Subcutaneous adipose tissue (tissue), 4 donors: ENCODE results near the gene MGAT5. TPM values are rescaled to one million over a fixed set of nuclear protein-coding genes. Genes with fewer than 3 reads are reported as not detected.

Source experiments
- total RNA-seq, 4 donors: library from RNA; depleted of rRNA; stranded (reverse); fragments of >200 nt; gene quantifications; one replicate each; pipeline ENCODE4 v1.1.0, GENCODE V29; 2016
- TF ChIP-seq, protein P1 (sequence below): fragments of 450-650 bp; IDR thresholded peaks from one replicate; pipeline ENCODE4 v1.5.1; 2016; ENCODE audit warnings: low read depth, mild to moderate bottlenecking, control low read depth, antibody characterized with exemption, moderate library complexity

MGAT5 gene
- total RNA-seq, 4 donors from 2014 or later = 22.0 to 42.8 (median 32.2) TPM

DNA sequence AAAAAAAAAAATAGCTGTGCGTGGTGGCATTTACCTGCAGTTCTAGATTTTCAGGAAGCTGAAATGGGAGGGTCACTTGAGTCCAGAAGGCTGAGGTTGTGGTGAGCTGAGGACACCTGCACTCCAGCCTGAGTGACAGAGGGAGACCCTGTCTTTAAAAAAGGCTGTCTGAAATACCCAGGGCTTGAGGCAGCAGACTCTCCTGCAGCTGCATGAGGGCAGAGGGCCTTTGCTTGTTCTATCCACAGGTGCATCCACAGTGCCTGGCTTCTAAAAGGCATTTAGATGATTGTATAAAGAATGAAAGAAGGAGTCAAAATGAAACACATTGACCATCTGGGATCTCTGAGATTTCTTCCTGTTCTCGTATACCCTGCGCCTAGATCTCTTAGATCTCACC lies 152.9 kb downstream of the MGAT5 start:
- TF ChIP-seq, protein P1, sequence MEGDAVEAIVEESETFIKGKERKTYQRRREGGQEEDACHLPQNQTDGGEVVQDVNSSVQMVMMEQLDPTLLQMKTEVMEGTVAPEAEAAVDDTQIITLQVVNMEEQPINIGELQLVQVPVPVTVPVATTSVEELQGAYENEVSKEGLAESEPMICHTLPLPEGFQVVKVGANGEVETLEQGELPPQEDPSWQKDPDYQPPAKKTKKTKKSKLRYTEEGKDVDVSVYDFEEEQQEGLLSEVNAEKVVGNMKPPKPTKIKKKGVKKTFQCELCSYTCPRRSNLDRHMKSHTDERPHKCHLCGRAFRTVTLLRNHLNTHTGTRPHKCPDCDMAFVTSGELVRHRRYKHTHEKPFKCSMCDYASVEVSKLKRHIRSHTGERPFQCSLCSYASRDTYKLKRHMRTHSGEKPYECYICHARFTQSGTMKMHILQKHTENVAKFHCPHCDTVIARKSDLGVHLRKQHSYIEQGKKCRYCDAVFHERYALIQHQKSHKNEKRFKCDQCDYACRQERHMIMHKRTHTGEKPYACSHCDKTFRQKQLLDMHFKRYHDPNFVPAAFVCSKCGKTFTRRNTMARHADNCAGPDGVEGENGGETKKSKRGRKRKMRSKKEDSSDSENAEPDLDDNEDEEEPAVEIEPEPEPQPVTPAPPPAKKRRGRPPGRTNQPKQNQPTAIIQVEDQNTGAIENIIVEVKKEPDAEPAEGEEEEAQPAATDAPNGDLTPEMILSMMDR = no peak

DNA sequence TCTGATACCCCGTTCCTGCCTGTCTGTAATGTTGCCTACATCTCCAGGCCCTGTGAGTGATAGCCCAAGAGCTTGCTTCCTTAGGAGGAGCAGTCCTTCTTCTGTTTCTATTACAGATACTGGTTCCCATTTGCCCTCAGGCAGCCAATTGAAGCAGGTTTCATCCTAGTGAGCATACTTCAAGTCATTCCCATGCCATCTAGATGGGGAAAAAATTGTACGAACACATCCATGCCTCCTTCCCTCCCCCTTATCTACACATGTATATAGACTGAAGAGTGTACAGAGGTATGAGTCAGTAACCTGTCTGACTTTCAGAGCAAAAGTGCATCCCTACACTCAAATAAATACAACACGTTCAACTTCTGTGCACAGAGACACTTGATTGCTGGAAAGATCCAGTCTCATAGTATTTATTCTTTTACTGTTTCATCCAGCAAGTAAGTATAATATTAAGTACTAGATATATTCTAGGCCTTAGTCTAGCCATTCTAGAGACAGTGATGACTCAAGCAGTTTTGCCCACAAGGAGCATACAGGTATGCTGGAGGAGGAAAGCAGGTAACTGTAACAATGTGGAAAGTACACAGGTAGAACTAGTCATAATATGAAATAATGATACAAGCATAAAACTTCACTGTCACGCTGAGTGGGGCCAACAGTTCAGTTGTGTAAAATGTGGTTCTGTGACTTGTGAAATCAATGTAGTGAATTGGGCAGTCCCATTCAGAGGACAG lies 153.4 kb downstream of the MGAT5 start:
- TF ChIP-seq, protein P1 = no peak

DNA sequence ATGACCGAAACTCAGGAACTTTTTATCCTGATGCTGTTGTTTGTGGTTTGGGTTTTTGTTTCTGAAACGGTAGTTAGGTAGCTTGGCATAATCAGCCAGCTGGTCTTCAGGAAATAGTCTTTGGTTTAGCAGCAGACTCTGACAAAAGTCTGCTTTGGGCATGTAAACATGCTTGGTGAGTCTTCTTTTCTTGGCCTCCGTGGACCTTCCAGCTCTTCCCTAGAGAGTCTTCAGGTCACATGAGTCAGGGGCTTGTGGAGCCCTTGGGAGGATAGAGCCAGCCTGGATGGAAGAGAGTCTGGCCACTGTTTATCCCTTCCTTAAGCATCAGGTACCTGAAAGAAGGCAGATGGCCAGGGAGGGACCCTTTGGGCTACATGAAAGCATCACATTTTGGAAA lies 154.5 kb downstream of the MGAT5 start:
- TF ChIP-seq, protein P1 = no peak

DNA sequence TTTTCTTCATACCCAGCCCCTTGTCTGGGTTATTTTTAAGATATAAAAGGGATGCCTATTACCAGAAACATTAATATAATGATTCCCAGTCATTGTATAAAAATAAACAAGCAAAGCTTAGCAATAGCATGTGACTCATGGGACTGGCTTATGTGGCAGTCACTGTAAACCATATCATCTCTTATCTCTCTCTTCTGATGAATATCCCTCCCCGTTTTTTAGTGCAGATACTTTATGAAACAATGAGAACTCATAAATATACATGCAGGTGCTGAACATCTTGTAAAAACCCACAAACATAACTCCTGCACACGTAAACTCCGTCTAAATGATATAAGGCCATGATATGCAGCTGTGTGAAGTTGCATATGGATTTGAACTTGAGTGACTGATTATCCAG lies 154.9 kb downstream of the MGAT5 start:
- TF ChIP-seq, protein P1 = no peak

DNA sequence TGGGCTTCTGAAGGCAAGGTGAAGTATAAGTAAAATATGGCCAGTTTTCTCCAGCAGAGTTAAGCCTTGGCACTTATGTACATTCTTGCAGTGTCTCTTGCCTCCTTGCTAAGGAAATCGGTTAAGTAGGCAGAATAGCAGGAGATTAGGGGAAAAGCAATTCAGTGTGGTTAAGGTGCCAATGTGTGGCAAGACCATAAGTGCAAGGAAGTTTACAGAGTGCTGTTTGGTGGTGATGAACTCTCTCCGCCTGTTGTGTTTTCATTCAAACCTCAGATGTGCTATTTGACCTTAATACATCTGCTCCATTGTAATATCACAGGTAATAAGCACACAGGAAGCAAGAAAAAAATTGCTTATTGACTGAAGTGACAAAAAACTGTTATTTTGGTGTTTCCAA lies 156.1 kb downstream of the MGAT5 start:
- TF ChIP-seq, protein P1 = no peak

DNA sequence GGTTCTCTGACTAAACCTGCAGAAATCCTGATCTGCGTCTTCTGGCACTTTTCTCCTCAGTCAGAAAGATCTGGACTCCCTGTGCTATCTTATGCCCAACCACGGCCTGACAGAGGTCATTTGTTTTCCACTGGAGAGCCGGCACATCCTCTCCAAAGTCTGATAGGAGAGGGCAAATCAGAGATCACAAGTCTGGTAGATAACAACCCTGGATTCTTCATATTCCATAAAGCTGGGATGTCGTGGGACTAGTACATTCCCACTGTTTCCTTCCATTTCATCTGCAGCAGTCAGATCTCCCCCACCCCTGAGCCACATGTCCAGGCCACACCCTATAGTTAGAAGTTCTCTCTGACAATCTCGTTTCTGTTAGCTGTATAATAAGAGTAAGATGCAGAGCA lies 157.0 kb downstream of the MGAT5 start:
- TF ChIP-seq, protein P1 = no peak

DNA sequence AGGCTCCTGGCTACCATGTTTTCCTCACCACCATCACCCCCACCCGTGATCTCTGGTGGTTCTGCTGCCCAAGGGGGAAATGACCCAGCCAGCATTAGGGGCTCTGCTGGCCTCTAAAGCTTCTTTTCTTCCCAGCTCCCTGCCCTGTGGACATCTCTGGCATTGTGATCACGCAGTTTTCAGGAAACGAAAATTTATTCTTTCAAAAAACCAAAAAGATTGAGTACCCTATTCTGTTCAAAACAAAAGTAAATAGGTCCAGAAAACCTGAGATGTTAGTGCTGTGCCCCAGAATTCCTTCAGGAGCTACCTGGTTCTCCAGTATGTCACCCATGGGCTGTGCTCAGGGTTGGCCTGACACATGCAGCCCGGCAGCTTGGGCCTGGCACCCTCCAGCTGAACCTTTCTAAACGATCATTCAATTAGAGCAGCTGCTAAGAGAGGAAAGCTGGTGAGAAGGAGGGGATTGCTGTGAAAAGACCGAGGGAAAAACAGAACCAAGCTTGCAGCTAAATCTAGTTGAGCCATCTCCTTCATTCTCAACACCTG lies 157.5 kb downstream of the MGAT5 start:
- TF ChIP-seq, protein P1 = no peak
